ENCODE measurements around the gene PTPN3.
A peak's percentile ranks its signal among the peaks of the same experiment; 100 is the strongest.

Gene PTPN3

GRCh38 chr9:109476642-109477257, 21.4 kb downstream of the PTPN3 start:
- no peak overlapping the region for H3K4me3 Mint-ChIP-seq
- H3K27ac Mint-ChIP-seq = no peak overlapping the region
- H3K27me3 Mint-ChIP-seq (ENCODE audit: low read depth) = peaks cover 17% of the 10 kb centered on the region
- H3K36me3 Mint-ChIP-seq (ENCODE audit: low read depth) = no peaks in the 10 kb centered on the region
- H3K4me1 Mint-ChIP-seq (ENCODE audit: low read depth) = peaks cover 20% of the 10 kb centered on the region
- H3K9me3 Mint-ChIP-seq = no peaks in the 10 kb centered on the region

GRCh38 chr9:109475526-109475925, 22.6 kb downstream of the PTPN3 start:
- Mint-ChIP-seq H3K36me3 (ENCODE audit: low read depth) (no peaks in the 10 kb centered on the region), H3K27ac (no peak overlapping the region), H3K9me3 (no peaks in the 10 kb centered on the region), H3K4me1 (ENCODE audit: low read depth) (peaks cover 14% of the 10 kb centered on the region), H3K4me3 (no peak overlapping the region), H3K27me3 (ENCODE audit: low read depth) (peaks cover 17% of the 10 kb centered on the region)

- Mint-ChIP-seq H3K9me3 (no peaks in the 10 kb centered on the region), H3K4me1 (ENCODE audit: low read depth) (peaks cover 12% of the 10 kb centered on the region), H3K36me3 (ENCODE audit: low read depth) (no peaks in the 10 kb centered on the region), H3K4me3 (no peak overlapping the region), H3K27ac (no peak overlapping the region), H3K27me3 (ENCODE audit: low read depth) (peaks cover 17% of the 10 kb centered on the region)
Measured at GRCh38 chr9:109474944-109475343, 23.2 kb downstream of the PTPN3 start.

- H3K36me3 Mint-ChIP-seq (ENCODE audit: low read depth) = no peaks in the 10 kb centered on the region
- peaks cover 17% of the 10 kb centered on the region for H3K27me3 Mint-ChIP-seq (ENCODE audit: low read depth)
- peaks cover 8% of the 10 kb centered on the region for H3K4me1 Mint-ChIP-seq (ENCODE audit: low read depth)
- H3K27ac Mint-ChIP-seq = no peak overlapping the region
- H3K9me3 Mint-ChIP-seq = no peaks in the 10 kb centered on the region
- H3K4me3 Mint-ChIP-seq = no peak overlapping the region
Measured at GRCh38 chr9:109474170-109474569, 23.9 kb downstream of the PTPN3 start.

GRCh38 chr9:109473329-109473728, 24.8 kb downstream of the PTPN3 start:
- Mint-ChIP-seq H3K4me1 (ENCODE audit: low read depth) (peaks cover 10% of the 10 kb centered on the region), H3K27me3 (ENCODE audit: low read depth) (peaks cover 17% of the 10 kb centered on the region), H3K36me3 (ENCODE audit: low read depth) (no peaks in the 10 kb centered on the region), H3K9me3 (no peaks in the 10 kb centered on the region), H3K4me3 (no peak overlapping the region), H3K27ac (no peak overlapping the region)

GRCh38 chr9:109471475-109472393, 26.4 kb downstream of the PTPN3 start:
- Mint-ChIP-seq H3K36me3 (ENCODE audit: low read depth) (no peaks in the 10 kb centered on the region), H3K9me3 (no peaks in the 10 kb centered on the region)

GRCh38 chr9:109469646-109470358, 28.3 kb downstream of the PTPN3 start:
- peaks cover 20% of the 10 kb centered on the region for H3K27me3 Mint-ChIP-seq (ENCODE audit: low read depth)
- H3K27ac Mint-ChIP-seq = no peak overlapping the region
- no peaks in the 10 kb centered on the region for H3K9me3 Mint-ChIP-seq
- no peaks in the 10 kb centered on the region for H3K36me3 Mint-ChIP-seq (ENCODE audit: low read depth)
- peaks cover 29% of the 10 kb centered on the region for H3K4me1 Mint-ChIP-seq (ENCODE audit: low read depth)
- H3K4me3 Mint-ChIP-seq = no peak overlapping the region

More at GRCh38 chr9:109471475-109472393, 26.4 kb downstream of the PTPN3 start:
- no peak overlapping the region for H3K4me3 Mint-ChIP-seq
- H3K4me1 Mint-ChIP-seq (ENCODE audit: low read depth) = peaks cover 17% of the 10 kb centered on the region
- H3K27ac Mint-ChIP-seq = no peak overlapping the region
- peaks cover 17% of the 10 kb centered on the region for H3K27me3 Mint-ChIP-seq (ENCODE audit: low read depth)

GRCh38 chr9:109468927-109469326, 29.2 kb downstream of the PTPN3 start:
- Mint-ChIP-seq H3K4me1 (ENCODE audit: low read depth) (peaks cover 35% of the 10 kb centered on the region), H3K27ac (peak overlapping the region; percentile 9), H3K9me3 (no peaks in the 10 kb centered on the region), H3K36me3 (ENCODE audit: low read depth) (no peaks in the 10 kb centered on the region), H3K27me3 (ENCODE audit: low read depth) (peaks cover 13% of the 10 kb centered on the region), H3K4me3 (no peak overlapping the region)

- Mint-ChIP-seq H3K9me3 (no peaks in the 10 kb centered on the region), H3K4me1 (ENCODE audit: low read depth) (peaks cover 42% of the 10 kb centered on the region), H3K27ac (peak overlapping the region; percentile 77), H3K27me3 (ENCODE audit: low read depth) (peaks cover 4% of the 10 kb centered on the region), H3K4me3 (no peak overlapping the region), H3K36me3 (ENCODE audit: low read depth) (no peaks in the 10 kb centered on the region)
Measured at GRCh38 chr9:109467936-109468335, 30.2 kb downstream of the PTPN3 start.

GRCh38 chr9:109466623-109467590, 31.2 kb downstream of the PTPN3 start:
- Mint-ChIP-seq H3K27me3 (ENCODE audit: low read depth) (peaks cover 3% of the 10 kb centered on the region), H3K27ac (peak overlapping the region; percentile 77), H3K36me3 (ENCODE audit: low read depth) (no peaks in the 10 kb centered on the region), H3K4me1 (ENCODE audit: low read depth) (peaks cover 43% of the 10 kb centered on the region), H3K4me3 (peak overlapping the region; percentile 36), H3K9me3 (no peaks in the 10 kb centered on the region)

GRCh38 chr9:109463924-109464625, 34.0 kb downstream of the PTPN3 start:
- peak overlapping the region; percentile 11 for H3K4me3 Mint-ChIP-seq
- peaks cover 8% of the 10 kb centered on the region for H3K27me3 Mint-ChIP-seq (ENCODE audit: low read depth)
- no peaks in the 10 kb centered on the region for H3K36me3 Mint-ChIP-seq (ENCODE audit: low read depth)
- peak overlapping the region; percentile 75 for H3K27ac Mint-ChIP-seq
- H3K4me1 Mint-ChIP-seq (ENCODE audit: low read depth) = peaks cover 46% of the 10 kb centered on the region
- H3K9me3 Mint-ChIP-seq = no peaks in the 10 kb centered on the region

GRCh38 chr9:109460576-109460975, 37.5 kb downstream of the PTPN3 start:
- peaks cover 31% of the 10 kb centered on the region for H3K4me1 Mint-ChIP-seq (ENCODE audit: low read depth)
- no peaks in the 10 kb centered on the region for H3K9me3 Mint-ChIP-seq
- no peaks in the 10 kb centered on the region for H3K36me3 Mint-ChIP-seq (ENCODE audit: low read depth)
- H3K27ac Mint-ChIP-seq = no peak overlapping the region
- H3K4me3 Mint-ChIP-seq = no peak overlapping the region
- peaks cover 8% of the 10 kb centered on the region for H3K27me3 Mint-ChIP-seq (ENCODE audit: low read depth)

GRCh38 chr9:109459423-109459822, 38.7 kb downstream of the PTPN3 start:
- Mint-ChIP-seq H3K4me3 (no peak overlapping the region), H3K27ac (no peak overlapping the region), H3K4me1 (ENCODE audit: low read depth) (peaks cover 30% of the 10 kb centered on the region), H3K36me3 (ENCODE audit: low read depth) (no peaks in the 10 kb centered on the region), H3K9me3 (no peaks in the 10 kb centered on the region), H3K27me3 (ENCODE audit: low read depth) (peaks cover 14% of the 10 kb centered on the region)

All from T-helper 1 cell treated with Interleukin-12 subunit alpha and Interleukin-12 subunit beta and Interleukin-4 antibody, amounts not matched to agents 30 μg/mL and 1 μg/mL, for 36 hours (primary cell).